NCI-H2196 treated with DMSO at 0.1 percent for 48 hours (cell line): ENCODE data around the gene NTRK2.

Experiments
- DNase-seq: peaks from one replicate; lab custom pipeline; 2025; ENCODE audit not compliant: unreplicated experiment; lab: John Stamatoyannopoulos, UW

NTRK2 gene

GRCh38 chr9:84779883-84780282 lies 110.4 kb downstream of the NTRK2 start:
- no peak for DNase-seq

GRCh38 chr9:84780385-84780784 lies 110.9 kb downstream of the NTRK2 start:
- DNase-seq, result no peak

- DNase-seq, result no peak
Observed at GRCh38 chr9:84781458-84781857, 111.9 kb downstream of the NTRK2 start.

- DNase-seq, result no peak
Observed at GRCh38 chr9:84781931-84782866, 112.7 kb downstream of the NTRK2 start.

- no peak for DNase-seq
Observed at GRCh38 chr9:84785792-84786547, 116.4 kb downstream of the NTRK2 start.

- DNase-seq, result no peak
Observed at GRCh38 chr9:84788803-84789462, 119.4 kb downstream of the NTRK2 start.

- DNase-seq, result no peak
Observed at GRCh38 chr9:84789463-84789830, 119.9 kb downstream of the NTRK2 start.

GRCh38 chr9:84791643-84792042 lies 122.1 kb downstream of the NTRK2 start:
- no peak for DNase-seq

- DNase-seq, result no peak
Observed at GRCh38 chr9:84793251-84793650, 123.7 kb downstream of the NTRK2 start.

GRCh38 chr9:84794981-84795637 lies 125.6 kb downstream of the NTRK2 start:
- DNase-seq, result no peak

GRCh38 chr9:84796404-84796803 lies 126.9 kb downstream of the NTRK2 start:
- DNase-seq, result no peak

- DNase-seq, result no peak
Observed at GRCh38 chr9:84799251-84799650, 129.7 kb downstream of the NTRK2 start.

GRCh38 chr9:84804951-84805694 lies 135.6 kb downstream of the NTRK2 start:
- no peak for DNase-seq

GRCh38 chr9:84807431-84807830 lies 137.9 kb downstream of the NTRK2 start:
- no peak for DNase-seq

GRCh38 chr9:84807870-84808390 lies 138.4 kb downstream of the NTRK2 start:
- no peak for DNase-seq

- no peak for DNase-seq
Observed at GRCh38 chr9:84808416-84808815, 138.9 kb downstream of the NTRK2 start.

GRCh38 chr9:84811072-84811750 lies 141.7 kb downstream of the NTRK2 start:
- DNase-seq, result no peak

- DNase-seq, result no peak
Observed at GRCh38 chr9:84811751-84812074, 142.2 kb downstream of the NTRK2 start.

- no peak for DNase-seq
Observed at GRCh38 chr9:84812355-84812754, 142.8 kb downstream of the NTRK2 start.

- DNase-seq, result no peak
Observed at GRCh38 chr9:84812847-84813246, 143.3 kb downstream of the NTRK2 start.
